Type B pancreatic cell (in vitro differentiated cells): ENCODE data around the gene CAMK1D. TPM values are rescaled to one million over a fixed set of nuclear protein-coding genes. Genes with fewer than 3 reads are reported as not detected.

ENCODE experiments used
- DNase-seq: peaks from one replicate; pipeline ENCODE4 v3.0.0; 2021; ENCODE audit warnings: mixed read lengths; ENCODE audit not compliant: unreplicated experiment; ENCODE audit errors: extremely low spot score
- H3K27ac Mint-ChIP-seq: 2 replicates; pipeline ENCODE4 v1.8.0; 2021; ENCODE audit warnings: mild to moderate bottlenecking, mixed read lengths
- H3K27me3 Mint-ChIP-seq: 2 replicates; pipeline ENCODE4 v1.8.0; 2021; ENCODE audit warnings: mixed read lengths
- H3K36me3 Mint-ChIP-seq: 2 replicates; pipeline ENCODE4 v1.8.0; 2021; ENCODE audit warnings: mixed read lengths
- H3K4me1 Mint-ChIP-seq: one replicate; pipeline ENCODE4 v1.8.0; 2021; ENCODE audit warnings: mixed read lengths; ENCODE audit not compliant: unreplicated experiment
- H3K4me3 Mint-ChIP-seq: 2 replicates; pipeline ENCODE4 v1.8.0; 2021; ENCODE audit warnings: mild to moderate bottlenecking, mixed read lengths
- H3K9me3 Mint-ChIP-seq: 2 replicates; pipeline ENCODE4 v1.8.0; 2021; ENCODE audit warnings: mixed read lengths
- CTCF ChIP-seq: fragments of 200-600 bp; sonication (generic); conservative IDR thresholded peaks from 2 replicates; pipeline ENCODE4 v1.5.0; 2021; ENCODE audit warnings: antibody characterized with exemption, mild to moderate bottlenecking
- total RNA-seq: library from RNA; stranded (reverse); gene quantifications from 2 replicates; pipeline ENCODE4 v1.2.1, GENCODE V29; 2021; ENCODE audit warnings: low replicate concordance

The CAMK1D gene
- total RNA-seq, 1 donor from 2014 or later, result 12.2 TPM

GRCh38 chr10:12843296-12843945, 494.1 kb downstream of the CAMK1D start:
- DNase-seq, result no peak
- no peak overlapping the region for H3K27ac Mint-ChIP-seq
- peaks cover 20% of the 10 kb centered on the region for H3K4me1 Mint-ChIP-seq
- H3K36me3 Mint-ChIP-seq, result no peaks in the 10 kb centered on the region
- no peak overlapping the region for H3K4me3 Mint-ChIP-seq
- H3K9me3 Mint-ChIP-seq, result no peaks in the 10 kb centered on the region
- no peak for TF ChIP-seq CTCF
- H3K27me3 Mint-ChIP-seq, result peaks cover 4% of the 10 kb centered on the region

GRCh38 chr10:12844811-12845483, 495.6 kb downstream of the CAMK1D start:
- TF ChIP-seq CTCF, result no peak
- Mint-ChIP-seq H3K27ac (peak overlapping the region; percentile 29), H3K36me3 (no peaks in the 10 kb centered on the region), H3K27me3 (peaks cover 4% of the 10 kb centered on the region), H3K4me3 (peak overlapping the region; percentile 6), H3K4me1 (peaks cover 19% of the 10 kb centered on the region), H3K9me3 (no peaks in the 10 kb centered on the region)
- DNase-seq, result no peak

- no peaks in the 10 kb centered on the region for H3K9me3 Mint-ChIP-seq
- H3K4me1 Mint-ChIP-seq, result peaks cover 12% of the 10 kb centered on the region
- no peak overlapping the region for H3K27ac Mint-ChIP-seq
- H3K27me3 Mint-ChIP-seq, result no peaks in the 10 kb centered on the region
- no peaks in the 10 kb centered on the region for H3K36me3 Mint-ChIP-seq
- no peak for DNase-seq
- no peak overlapping the region for H3K4me3 Mint-ChIP-seq
- no peak for TF ChIP-seq CTCF
Measured at GRCh38 chr10:12846718-12847117, 497.4 kb downstream of the CAMK1D start.

- Mint-ChIP-seq H3K9me3 (no peaks in the 10 kb centered on the region), H3K4me3 (no peak overlapping the region), H3K36me3 (no peaks in the 10 kb centered on the region), H3K4me1 (peaks cover 12% of the 10 kb centered on the region), H3K27ac (no peak overlapping the region), H3K27me3 (no peaks in the 10 kb centered on the region)
- peak; percentile 55 for TF ChIP-seq CTCF
- DNase-seq, result no peak
Measured at GRCh38 chr10:12847361-12847975, 498.1 kb downstream of the CAMK1D start.

GRCh38 chr10:12848439-12849173, 499.3 kb downstream of the CAMK1D start:
- Mint-ChIP-seq H3K9me3 (no peaks in the 10 kb centered on the region), H3K27ac (no peak overlapping the region)
- TF ChIP-seq CTCF, result no peak

More at GRCh38 chr10:12848439-12849173, 499.3 kb downstream of the CAMK1D start:
- no peaks in the 10 kb centered on the region for H3K36me3 Mint-ChIP-seq
- no peaks in the 10 kb centered on the region for H3K27me3 Mint-ChIP-seq
- DNase-seq, result no peak
- peaks cover 12% of the 10 kb centered on the region for H3K4me1 Mint-ChIP-seq
- no peak overlapping the region for H3K4me3 Mint-ChIP-seq
